ENCODE measurements around the gene GDA.

Gene GDA

GRCh38 chr9:72203205-72203803, 54.1 kb downstream of the GDA start:
- DNase-seq (ENCODE audit: low spot score) (no peak), ATAC-seq (ENCODE audit: low read depth) (peak; percentile 96)

GRCh38 chr9:72204062-72204461, 54.8 kb downstream of the GDA start:
- Histone ChIP-seq H3K27ac (ENCODE audit: poor library complexity, severe bottlenecking) (no peak overlapping the region), H3K36me3 (ENCODE audit: low read depth) (no peaks in the 10 kb centered on the region), H3K4me3 (ENCODE audit: severe bottlenecking) (no peak overlapping the region), H3K27me3 (ENCODE audit: insufficient read depth, poor library complexity, severe bottlenecking) (no peaks in the 10 kb centered on the region), H3K4me1 (ENCODE audit: insufficient read depth, poor library complexity, severe bottlenecking) (peaks cover under 1% of the 10 kb centered on the region), H3K9me3 (ENCODE audit: severe bottlenecking) (no peaks in the 10 kb centered on the region)
- no peak for TF ChIP-seq CTCF (IDR thresholded peaks at IDR 0.05; ENCODE audit: poor library complexity, severe bottlenecking)
- ATAC-seq (ENCODE audit: low read depth) (no peak), DNase-seq (ENCODE audit: low spot score) (no peak)

More at GRCh38 chr9:72203205-72203803, 54.1 kb downstream of the GDA start:
- peak; percentile 86 for TF ChIP-seq CTCF (IDR thresholded peaks at IDR 0.05; ENCODE audit: poor library complexity, severe bottlenecking)
- H3K27me3 ChIP-seq (ENCODE audit: insufficient read depth, poor library complexity, severe bottlenecking), result no peaks in the 10 kb centered on the region
- no peaks in the 10 kb centered on the region for H3K4me1 ChIP-seq (ENCODE audit: insufficient read depth, poor library complexity, severe bottlenecking)
- H3K9me3 ChIP-seq (ENCODE audit: severe bottlenecking), result no peaks in the 10 kb centered on the region
- H3K36me3 ChIP-seq (ENCODE audit: low read depth), result no peaks in the 10 kb centered on the region
- H3K4me3 ChIP-seq (ENCODE audit: severe bottlenecking), result no peak overlapping the region
- H3K27ac ChIP-seq (ENCODE audit: poor library complexity, severe bottlenecking), result no peak overlapping the region

- H3K27me3 ChIP-seq (ENCODE audit: insufficient read depth, poor library complexity, severe bottlenecking), result no peaks in the 10 kb centered on the region
- no peaks in the 10 kb centered on the region for H3K36me3 ChIP-seq (ENCODE audit: low read depth)
- H3K9me3 ChIP-seq (ENCODE audit: severe bottlenecking), result no peaks in the 10 kb centered on the region
- no peak for DNase-seq (ENCODE audit: low spot score)
- H3K4me3 ChIP-seq (ENCODE audit: severe bottlenecking), result no peak overlapping the region
- H3K27ac ChIP-seq (ENCODE audit: poor library complexity, severe bottlenecking), result no peak overlapping the region
- H3K4me1 ChIP-seq (ENCODE audit: insufficient read depth, poor library complexity, severe bottlenecking), result peaks cover 14% of the 10 kb centered on the region
- ATAC-seq (ENCODE audit: low read depth), result peak; percentile 35; the same call in 1 of the 3 replicates
- no peak for TF ChIP-seq CTCF (IDR thresholded peaks at IDR 0.05; ENCODE audit: poor library complexity, severe bottlenecking)
Measured at GRCh38 chr9:72205513-72205912, 56.3 kb downstream of the GDA start.

- Histone ChIP-seq H3K4me3 (ENCODE audit: severe bottlenecking) (no peak overlapping the region), H3K9me3 (ENCODE audit: severe bottlenecking) (no peaks in the 10 kb centered on the region), H3K27me3 (ENCODE audit: insufficient read depth, poor library complexity, severe bottlenecking) (peaks cover 4% of the 10 kb centered on the region), H3K27ac (ENCODE audit: poor library complexity, severe bottlenecking) (no peak overlapping the region), H3K36me3 (ENCODE audit: low read depth) (no peaks in the 10 kb centered on the region), H3K4me1 (ENCODE audit: insufficient read depth, poor library complexity, severe bottlenecking) (peaks cover 22% of the 10 kb centered on the region)
- DNase-seq (ENCODE audit: low spot score), result no peak
- ATAC-seq (ENCODE audit: low read depth), result no peak
- TF ChIP-seq CTCF (IDR thresholded peaks at IDR 0.05; ENCODE audit: poor library complexity, severe bottlenecking), result no peak
Measured at GRCh38 chr9:72207278-72207677, 58.0 kb downstream of the GDA start.

- peak overlapping the region; percentile 27 for H3K27ac ChIP-seq (ENCODE audit: poor library complexity, severe bottlenecking)
- peaks cover 22% of the 10 kb centered on the region for H3K4me1 ChIP-seq (ENCODE audit: insufficient read depth, poor library complexity, severe bottlenecking)
- DNase-seq (ENCODE audit: low spot score) (peak; percentile 69), ATAC-seq (ENCODE audit: low read depth) (peak; percentile 97)
- H3K4me3 ChIP-seq (ENCODE audit: severe bottlenecking), result no peak overlapping the region
- H3K27me3 ChIP-seq (ENCODE audit: insufficient read depth, poor library complexity, severe bottlenecking), result peaks cover 4% of the 10 kb centered on the region
- H3K36me3 ChIP-seq (ENCODE audit: low read depth), result no peaks in the 10 kb centered on the region
- no peaks in the 10 kb centered on the region for H3K9me3 ChIP-seq (ENCODE audit: severe bottlenecking)
- no peak for TF ChIP-seq CTCF (IDR thresholded peaks at IDR 0.05; ENCODE audit: poor library complexity, severe bottlenecking)
Measured at GRCh38 chr9:72210522-72210921, 61.3 kb downstream of the GDA start.

Data from RWPE2 (cell line).